Astrocyte (in vitro differentiated cells and primary cell): Measurements from ENCODE around the gene NPHP4. TPM values are rescaled to one million over a fixed set of nuclear protein-coding genes. Genes with fewer than 3 reads are reported as not detected.

Experiments used
- DNase-seq: peaks from one replicate; pipeline ENCODE4 v3.0.0-alpha.2; 2010; ENCODE audit warnings: low read depth
- FAIRE-seq: peaks from 2 replicates; lab custom pipeline; 2011; peaks lifted over from hg19 to GRCh38; lab: Jason Lieb, UNC
- H2AFZ ChIP-seq: 2 replicates; pipeline ENCODE4 v1.6.0; 2012; ENCODE audit warnings: low read depth, low read length, inconsistent platforms
- H3K27ac ChIP-seq: 2 replicates; pipeline ENCODE4 v1.5.1; 2011; ENCODE audit warnings: low read depth, low read length, inconsistent platforms
- H3K27me3 ChIP-seq: 2 replicates; pipeline ENCODE4 v1.6.0; 2011; ENCODE audit warnings: low read length, inconsistent platforms; ENCODE audit not compliant: insufficient read depth
- H3K36me3 ChIP-seq: 2 replicates; pipeline ENCODE4 v1.5.1; 2011; ENCODE audit warnings: low read length, inconsistent platforms; ENCODE audit not compliant: insufficient read depth
- H3K4me1 ChIP-seq: 2 replicates; pipeline ENCODE4 v1.5.1; 2011; ENCODE audit warnings: low read length, inconsistent platforms; ENCODE audit not compliant: insufficient read depth
- H3K4me2 ChIP-seq: 2 replicates; pipeline ENCODE4 v1.6.0; 2012; ENCODE audit warnings: low read length, inconsistent platforms
- H3K4me3 ChIP-seq: 2 replicates; pipeline ENCODE4 v1.5.1; 2011; ENCODE audit warnings: low read depth, mild to moderate bottlenecking, low read length, inconsistent platforms; ENCODE audit not compliant: insufficient read depth
- H3K79me2 ChIP-seq: 2 replicates; pipeline ENCODE4 v1.6.0; 2012; ENCODE audit warnings: mild to moderate bottlenecking, low read length, inconsistent platforms; ENCODE audit not compliant: insufficient read depth
- H3K9ac ChIP-seq: 2 replicates; pipeline ENCODE4 v1.6.0; 2012; ENCODE audit warnings: mild to moderate bottlenecking, low read length, inconsistent platforms
- H3K9me3 ChIP-seq: 2 replicates; pipeline ENCODE4 v1.5.1; 2012; ENCODE audit warnings: low read depth, mild to moderate bottlenecking, low read length, inconsistent platforms; ENCODE audit not compliant: insufficient read depth
- H4K20me1 ChIP-seq: 2 replicates; pipeline ENCODE4 v1.6.0; 2012; ENCODE audit warnings: low read length, inconsistent platforms; ENCODE audit not compliant: insufficient read depth
- H3K27ac Mint-ChIP-seq: one replicate; pipeline ENCODE4 v1.8.0; 2021; ENCODE audit warnings: mild to moderate bottlenecking, mixed read lengths; ENCODE audit not compliant: unreplicated experiment
- H3K27me3 Mint-ChIP-seq: one replicate; pipeline ENCODE4 v1.8.0; 2021; ENCODE audit warnings: low read depth, mixed read lengths; ENCODE audit not compliant: unreplicated experiment
- H3K36me3 Mint-ChIP-seq: one replicate; pipeline ENCODE4 v1.8.0; 2021; ENCODE audit warnings: low read depth, mixed read lengths; ENCODE audit not compliant: unreplicated experiment
- H3K4me1 Mint-ChIP-seq: one replicate; pipeline ENCODE4 v1.8.0; 2021; ENCODE audit warnings: low read depth, mixed read lengths; ENCODE audit not compliant: unreplicated experiment
- H3K4me3 Mint-ChIP-seq: one replicate; pipeline ENCODE4 v1.8.0; 2021; ENCODE audit warnings: mild to moderate bottlenecking, moderate library complexity, mixed read lengths; ENCODE audit not compliant: unreplicated experiment
- H3K9me3 Mint-ChIP-seq: one replicate; pipeline ENCODE4 v1.8.0; 2021; ENCODE audit warnings: mild to moderate bottlenecking, mixed read lengths; ENCODE audit not compliant: unreplicated experiment
- EZH2 ChIP-seq: IDR thresholded peaks from 2 replicates; pipeline ENCODE4 v1.6.1; 2012; ENCODE audit warnings: mild to moderate bottlenecking, low read length, inconsistent platforms; ENCODE audit not compliant: insufficient read depth
- total RNA-seq: library from RNA; stranded (reverse); gene quantifications from 2 replicates; pipeline ENCODE4 v1.2.1, GENCODE V29; 2021
- TF ChIP-seq, protein P1 (sequence below): IDR thresholded peaks from 2 replicates; pipeline ENCODE4 v1.5.1; 2011; ENCODE audit warnings: low read depth, mild to moderate bottlenecking, inconsistent platforms, low read length, moderate library complexity; ENCODE audit not compliant: insufficient read depth

Gene NPHP4
- total RNA-seq, 1 donor from 2014 or later: 8.4 TPM

GRCh38 chr1:5975133-5975880 lies 16.9 kb downstream of the NPHP4 start:
- FAIRE-seq: no peak
- peaks cover 2% of the 10 kb centered on the region for H3K27me3 Mint-ChIP-seq
- peak; percentile 28 for DNase-seq
- no peaks in the 10 kb centered on the region for H3K4me1 ChIP-seq
- H3K36me3 ChIP-seq: no peaks in the 10 kb centered on the region
- no peak overlapping the region for H3K4me3 ChIP-seq
- peak overlapping the region; percentile 20 for H3K4me3 Mint-ChIP-seq
- H3K9me3 Mint-ChIP-seq: no peaks in the 10 kb centered on the region
- H3K4me1 Mint-ChIP-seq: peaks cover 3% of the 10 kb centered on the region
- H3K27ac ChIP-seq: no peak overlapping the region
- peaks cover 25% of the 10 kb centered on the region for H4K20me1 ChIP-seq
- no peaks in the 10 kb centered on the region for H3K9me3 ChIP-seq
- no peaks in the 10 kb centered on the region for H3K27me3 ChIP-seq
- H3K36me3 Mint-ChIP-seq: peaks cover 11% of the 10 kb centered on the region
- no peaks in the 10 kb centered on the region for H3K79me2 ChIP-seq
- H3K4me2 ChIP-seq: no peak overlapping the region
- no peak overlapping the region for H3K9ac ChIP-seq
- TF ChIP-seq, protein P1, sequence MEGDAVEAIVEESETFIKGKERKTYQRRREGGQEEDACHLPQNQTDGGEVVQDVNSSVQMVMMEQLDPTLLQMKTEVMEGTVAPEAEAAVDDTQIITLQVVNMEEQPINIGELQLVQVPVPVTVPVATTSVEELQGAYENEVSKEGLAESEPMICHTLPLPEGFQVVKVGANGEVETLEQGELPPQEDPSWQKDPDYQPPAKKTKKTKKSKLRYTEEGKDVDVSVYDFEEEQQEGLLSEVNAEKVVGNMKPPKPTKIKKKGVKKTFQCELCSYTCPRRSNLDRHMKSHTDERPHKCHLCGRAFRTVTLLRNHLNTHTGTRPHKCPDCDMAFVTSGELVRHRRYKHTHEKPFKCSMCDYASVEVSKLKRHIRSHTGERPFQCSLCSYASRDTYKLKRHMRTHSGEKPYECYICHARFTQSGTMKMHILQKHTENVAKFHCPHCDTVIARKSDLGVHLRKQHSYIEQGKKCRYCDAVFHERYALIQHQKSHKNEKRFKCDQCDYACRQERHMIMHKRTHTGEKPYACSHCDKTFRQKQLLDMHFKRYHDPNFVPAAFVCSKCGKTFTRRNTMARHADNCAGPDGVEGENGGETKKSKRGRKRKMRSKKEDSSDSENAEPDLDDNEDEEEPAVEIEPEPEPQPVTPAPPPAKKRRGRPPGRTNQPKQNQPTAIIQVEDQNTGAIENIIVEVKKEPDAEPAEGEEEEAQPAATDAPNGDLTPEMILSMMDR: peak; percentile 91
- no peak for TF ChIP-seq EZH2
- no peak overlapping the region for H3K27ac Mint-ChIP-seq
- no peak overlapping the region for H2AFZ ChIP-seq

DNA sequence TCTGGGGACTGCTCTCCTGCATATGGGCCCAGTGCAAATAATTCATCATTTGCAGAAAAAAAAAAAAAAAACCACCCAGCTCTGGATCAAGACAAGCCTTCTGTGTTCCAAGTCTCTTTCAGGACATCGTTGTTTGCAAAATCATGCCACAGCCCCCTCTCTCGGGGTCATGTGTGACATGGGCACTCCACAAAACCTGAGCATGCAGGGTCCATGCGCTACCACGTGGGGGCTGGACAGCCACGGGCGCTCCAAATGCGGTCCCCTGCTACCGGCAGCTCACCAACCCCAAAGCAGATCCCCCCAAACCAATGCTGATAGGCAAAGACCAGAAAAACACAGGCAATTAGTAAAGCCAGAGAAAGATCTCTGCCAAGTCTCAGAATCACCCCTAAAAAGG lies 17.6 kb downstream of the NPHP4 start:
- DNase-seq (no peak), FAIRE-seq (no peak)
- Histone ChIP-seq H3K4me3 (no peak overlapping the region), H3K4me1 (no peaks in the 10 kb centered on the region), H3K4me2 (no peak overlapping the region), H3K36me3 (no peaks in the 10 kb centered on the region), H3K79me2 (no peaks in the 10 kb centered on the region), H3K9ac (no peak overlapping the region), H4K20me1 (peaks cover 25% of the 10 kb centered on the region), H3K9me3 (no peaks in the 10 kb centered on the region), H3K27me3 (no peaks in the 10 kb centered on the region), H2AFZ (no peak overlapping the region), H3K27ac (no peak overlapping the region)
- H3K9me3 Mint-ChIP-seq: no peaks in the 10 kb centered on the region
- peaks cover 2% of the 10 kb centered on the region for H3K27me3 Mint-ChIP-seq
- H3K4me3 Mint-ChIP-seq: no peak overlapping the region
- TF ChIP-seq EZH2: no peak
- TF ChIP-seq, protein P1: no peak
- peaks cover 12% of the 10 kb centered on the region for H3K36me3 Mint-ChIP-seq
- H3K4me1 Mint-ChIP-seq: peaks cover 3% of the 10 kb centered on the region
- H3K27ac Mint-ChIP-seq: no peak overlapping the region

GRCh38 chr1:5973771-5974170 lies 18.5 kb downstream of the NPHP4 start:
- TF ChIP-seq, protein P1: peak; percentile 14
- TF ChIP-seq EZH2: no peak
- Mint-ChIP-seq H3K27me3 (peaks cover 2% of the 10 kb centered on the region), H3K36me3 (peaks cover 15% of the 10 kb centered on the region), H3K9me3 (no peaks in the 10 kb centered on the region), H3K4me1 (peaks cover 3% of the 10 kb centered on the region), H3K4me3 (no peak overlapping the region), H3K27ac (no peak overlapping the region)
- DNase-seq (peak; percentile 3), FAIRE-seq (no peak)
- H3K4me3 ChIP-seq: no peak overlapping the region
- H3K4me1 ChIP-seq: no peaks in the 10 kb centered on the region
- no peak overlapping the region for H3K4me2 ChIP-seq
- H3K27me3 ChIP-seq: no peaks in the 10 kb centered on the region
- H3K27ac ChIP-seq: no peak overlapping the region
- peaks cover 25% of the 10 kb centered on the region for H4K20me1 ChIP-seq
- H2AFZ ChIP-seq: no peak overlapping the region
- no peak overlapping the region for H3K9ac ChIP-seq
- H3K36me3 ChIP-seq: no peaks in the 10 kb centered on the region
- H3K79me2 ChIP-seq: no peaks in the 10 kb centered on the region
- H3K9me3 ChIP-seq: no peaks in the 10 kb centered on the region
